ENCODE results near the gene CLCF1. TPM values are rescaled to one million over a fixed set of nuclear protein-coding genes. Genes with fewer than 3 reads are reported as not detected.

CLCF1 gene
- polyA plus RNA-seq, 1 donor from 2014 or later = not detected

- H4K20me1 ChIP-seq (ENCODE audit: insufficient read depth) = no peaks in the 10 kb centered on the region
- TF ChIP-seq SMC3 (conservative IDR thresholded peaks at IDR 0.05; ENCODE audit: poor library complexity) = no peak
- no peak for TF ChIP-seq RAD21 (conservative IDR thresholded peaks at IDR 0.05)
- no peak for TF ChIP-seq MXI1 (conservative IDR thresholded peaks at IDR 0.05; ENCODE audit: poor library complexity, severe bottlenecking)
- no peak for TF ChIP-seq TAF1 (IDR thresholded peaks at IDR 0.05; ENCODE audit: low read depth)
- no peak for TF ChIP-seq CTCF (IDR thresholded peaks at IDR 0.05; ENCODE audit: poor library complexity, severe bottlenecking)
- no peak for TF ChIP-seq POLR2AphosphoS5 (IDR thresholded peaks at IDR 0.05)
- no peak for TF ChIP-seq EP300 (conservative IDR thresholded peaks at IDR 0.05; ENCODE audit: poor library complexity, severe bottlenecking)
- TF ChIP-seq REST (IDR thresholded peaks at IDR 0.05; ENCODE audit: borderline replicate concordance) = no peak
- no peak for TF ChIP-seq EZH2 (IDR thresholded peaks at IDR 0.05; ENCODE audit: borderline replicate concordance, insufficient read depth, low read length, poor library complexity, severe bottlenecking)
- H3K9me2 ChIP-seq (ENCODE audit: insufficient read depth, low read length) = no peaks in the 10 kb centered on the region
- no peak overlapping the region for H3K27ac ChIP-seq (ENCODE audit: low read length)
- no peaks in the 10 kb centered on the region for H3K79me2 ChIP-seq (replicated peaks; ENCODE audit: insufficient read depth, low read length)
- H3K27me3 ChIP-seq (ENCODE audit: insufficient read depth, low read depth, low read length) = no peaks in the 10 kb centered on the region
- H3K4me2 ChIP-seq (ENCODE audit: low read length) = no peak overlapping the region
- no peaks in the 10 kb centered on the region for H3K36me3 ChIP-seq (ENCODE audit: insufficient read depth, low read length)
- no peaks in the 10 kb centered on the region for H3K9me3 ChIP-seq (ENCODE audit: low read length)
- H3K4me3 ChIP-seq (ENCODE audit: low read length) = no peak overlapping the region
- no peak overlapping the region for H3K9ac ChIP-seq (ENCODE audit: low read length)
- H2AFZ ChIP-seq (ENCODE audit: low read depth, low read length) = no peak overlapping the region
- H3F3A ChIP-seq (ENCODE audit: insufficient read depth, low read length, poor library complexity, severe bottlenecking) = no peaks in the 10 kb centered on the region
Observed at GRCh38 chr11:67406969-67407687, 33.7 kb upstream of the CLCF1 start.

- TF ChIP-seq MXI1 (conservative IDR thresholded peaks at IDR 0.05; ENCODE audit: poor library complexity, severe bottlenecking) = no peak
- no peak for TF ChIP-seq SMC3 (conservative IDR thresholded peaks at IDR 0.05; ENCODE audit: poor library complexity)
- no peak for TF ChIP-seq REST (IDR thresholded peaks at IDR 0.05; ENCODE audit: borderline replicate concordance)
- TF ChIP-seq EP300 (conservative IDR thresholded peaks at IDR 0.05; ENCODE audit: poor library complexity, severe bottlenecking) = no peak
- no peak for TF ChIP-seq CTCF (IDR thresholded peaks at IDR 0.05; ENCODE audit: poor library complexity, severe bottlenecking)
- TF ChIP-seq RAD21 (conservative IDR thresholded peaks at IDR 0.05) = no peak
- no peak for TF ChIP-seq EZH2 (IDR thresholded peaks at IDR 0.05; ENCODE audit: borderline replicate concordance, insufficient read depth, low read length, poor library complexity, severe bottlenecking)
- TF ChIP-seq TAF1 (IDR thresholded peaks at IDR 0.05; ENCODE audit: low read depth) = no peak
- TF ChIP-seq POLR2AphosphoS5 (IDR thresholded peaks at IDR 0.05) = no peak
- Histone ChIP-seq H3K27ac (ENCODE audit: low read length) (no peak overlapping the region), H3K9ac (ENCODE audit: low read length) (no peak overlapping the region)
Observed at GRCh38 chr11:67406420-67406968, 33.1 kb upstream of the CLCF1 start.

More at GRCh38 chr11:67406420-67406968, 33.1 kb upstream of the CLCF1 start:
- Histone ChIP-seq H4K20me1 (ENCODE audit: insufficient read depth) (no peaks in the 10 kb centered on the region), H3K4me3 (ENCODE audit: low read length) (no peak overlapping the region), H3F3A (ENCODE audit: insufficient read depth, low read length, poor library complexity, severe bottlenecking) (no peaks in the 10 kb centered on the region), H3K4me2 (ENCODE audit: low read length) (no peak overlapping the region), H3K9me2 (ENCODE audit: insufficient read depth, low read length) (no peaks in the 10 kb centered on the region), H3K9me3 (ENCODE audit: low read length) (no peaks in the 10 kb centered on the region), H3K27me3 (ENCODE audit: insufficient read depth, low read depth, low read length) (no peaks in the 10 kb centered on the region), H2AFZ (ENCODE audit: low read depth, low read length) (no peak overlapping the region), H3K79me2 (replicated peaks; ENCODE audit: insufficient read depth, low read length) (no peaks in the 10 kb centered on the region), H3K36me3 (ENCODE audit: insufficient read depth, low read length) (no peaks in the 10 kb centered on the region)

Measured in neural cell (in vitro differentiated cells).